Lung (tissue), 12 donors: ENCODE results near the gene NINJ1. TPM values are rescaled to one million over a fixed set of nuclear protein-coding genes. Genes with fewer than 3 reads are reported as not detected.

ENCODE experiments used
- ATAC-seq: fragments of 200-7000 bp; cut with Tn5 transposase; one replicate; pipeline ENCODE4 v1.9.1; 2020; ENCODE audit warnings: moderate number of reproducible peaks; ENCODE audit not compliant: insufficient read depth, low FRiP score
- DNase-seq, 3 donors: peaks; one replicate each; pipeline ENCODE4 v3.0.0-alpha.2; 2013 to 2017
- H3K27ac ChIP-seq, 2 donors: one replicate each; pipeline ENCODE4 v1.5.1; 2013; ENCODE audit warnings: mild to moderate bottlenecking in 2 of 2, moderate library complexity in 2 of 2, control low read depth in 1 of 2, inconsistent platforms in 1 of 2, low read depth in 1 of 2, low read length in 1 of 2
- H3K27me3 ChIP-seq, 3 donors: one replicate each; pipeline ENCODE4 v1.5.1; 2013; ENCODE audit warnings: low read length in 2 of 3; ENCODE audit not compliant: control insufficient read depth in 3 of 3, insufficient read depth in 3 of 3
- H3K36me3 ChIP-seq, 4 donors: one replicate each; pipeline ENCODE4 v1.5.1; 2013; ENCODE audit warnings: low read length in 4 of 4, mild to moderate bottlenecking in 1 of 4, moderate library complexity in 1 of 4; ENCODE audit not compliant: control insufficient read depth in 4 of 4, insufficient read depth in 4 of 4
- H3K4me1 ChIP-seq, 5 donors: one replicate each; pipeline ENCODE4 v1.5.1; 2013; ENCODE audit warnings: low read length in 5 of 5, mild to moderate bottlenecking in 2 of 5, moderate library complexity in 1 of 5; ENCODE audit not compliant: control insufficient read depth in 5 of 5, insufficient read depth in 5 of 5
- H3K4me3 ChIP-seq: one replicate; pipeline ENCODE4 v1.5.1; 2013; ENCODE audit warnings: mild to moderate bottlenecking, control low read depth, moderate library complexity
- H3K9ac ChIP-seq, 2 donors: one replicate each; pipeline ENCODE4 v1.5.1; 2013; ENCODE audit warnings: low read length in 2 of 2, control low read depth in 1 of 2; ENCODE audit not compliant: insufficient read depth in 1 of 2
- H3K9me3 ChIP-seq, 4 donors: one replicate each; pipeline ENCODE4 v1.5.1; 2013; ENCODE audit warnings: low read length in 3 of 4, mild to moderate bottlenecking in 1 of 4, moderate library complexity in 1 of 4; ENCODE audit not compliant: control insufficient read depth in 4 of 4, insufficient read depth in 3 of 4
- WGBS, 2 donors: extraction: QIAGEN DNeasy Blood & Tissue Kit; methylation state at CpG; one replicate each; pipeline ENCODE4 v1.1.7; 2013; 5-methylcytosine and 5-hydroxymethylcytosine counted together
- polyA plus RNA-seq, 2 donors: library from polyadenylated mRNA; stranded (reverse); fragments of 200-250 nt; gene quantifications; one replicate each; pipeline ENCODE4 v1.2.1, GENCODE V29; 2013
- total RNA-seq, 2 donors: library from RNA; depleted of rRNA in 1 of 2; stranded (reverse); fragments of >200 nt in 1 of 2; gene quantifications; one replicate each; pipeline ENCODE4 v1.2.1, GENCODE V29; 2014 to 2021
- TF ChIP-seq, protein P1 (sequence below): IDR thresholded peaks from 2 replicates; pipeline ENCODE4 v1.5.1; 2012; ENCODE audit warnings: mild to moderate bottlenecking; ENCODE audit errors: control extremely low read depth, extremely low read depth
- donor health status: control.
- donor health status: control.
- donor health status: Bipolar disorder and iron deficiency.
- donor health status: healthy.
- donor health status: DM: yes; HTN: yes; CAD: no.

The NINJ1 gene
- total and polyA plus RNA-seq, 4 donors, result 44.3 to 324 (median 50.5) TPM

DNA sequence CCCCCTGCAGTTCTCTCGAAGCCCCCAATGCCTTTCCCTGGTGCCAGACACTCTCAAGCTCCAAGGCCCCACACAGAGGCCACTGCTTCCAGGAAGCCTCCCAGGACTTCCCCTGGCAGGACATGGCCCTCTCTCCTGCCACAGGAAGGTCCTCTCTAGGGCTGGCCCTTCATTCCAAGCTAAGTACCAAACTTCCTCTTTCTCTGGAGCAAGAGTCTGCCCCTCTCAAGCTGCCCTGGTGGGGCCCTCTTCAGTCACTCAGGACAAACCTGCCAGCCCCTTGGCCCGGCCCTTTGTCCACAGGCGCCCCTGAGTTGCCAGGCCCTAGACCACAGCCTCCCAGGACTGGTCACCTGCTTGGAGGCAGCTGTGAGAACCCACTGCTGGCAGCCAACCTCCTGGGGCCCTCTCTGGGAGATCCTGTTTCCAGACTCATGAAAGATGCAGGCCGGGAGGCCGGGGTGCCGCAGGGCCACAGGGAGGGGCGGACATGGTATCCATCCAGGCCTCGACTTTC is 6.6 kb downstream of the NINJ1 start:
- H3K27me3 ChIP-seq, result no peaks in the 10 kb centered on the region
- H3K4me3 ChIP-seq, result no peak overlapping the region
- 54 to 56% methylated on average over 8 of the region's 8 CpGs for whole genome bisulfite sequencing, 2 donors
- ATAC-seq, result no peak
- TF ChIP-seq, protein P1, sequence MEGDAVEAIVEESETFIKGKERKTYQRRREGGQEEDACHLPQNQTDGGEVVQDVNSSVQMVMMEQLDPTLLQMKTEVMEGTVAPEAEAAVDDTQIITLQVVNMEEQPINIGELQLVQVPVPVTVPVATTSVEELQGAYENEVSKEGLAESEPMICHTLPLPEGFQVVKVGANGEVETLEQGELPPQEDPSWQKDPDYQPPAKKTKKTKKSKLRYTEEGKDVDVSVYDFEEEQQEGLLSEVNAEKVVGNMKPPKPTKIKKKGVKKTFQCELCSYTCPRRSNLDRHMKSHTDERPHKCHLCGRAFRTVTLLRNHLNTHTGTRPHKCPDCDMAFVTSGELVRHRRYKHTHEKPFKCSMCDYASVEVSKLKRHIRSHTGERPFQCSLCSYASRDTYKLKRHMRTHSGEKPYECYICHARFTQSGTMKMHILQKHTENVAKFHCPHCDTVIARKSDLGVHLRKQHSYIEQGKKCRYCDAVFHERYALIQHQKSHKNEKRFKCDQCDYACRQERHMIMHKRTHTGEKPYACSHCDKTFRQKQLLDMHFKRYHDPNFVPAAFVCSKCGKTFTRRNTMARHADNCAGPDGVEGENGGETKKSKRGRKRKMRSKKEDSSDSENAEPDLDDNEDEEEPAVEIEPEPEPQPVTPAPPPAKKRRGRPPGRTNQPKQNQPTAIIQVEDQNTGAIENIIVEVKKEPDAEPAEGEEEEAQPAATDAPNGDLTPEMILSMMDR, result no peak
- H3K4me1 ChIP-seq, result peaks cover 0 to 39% (median 16%) of the 10 kb centered on the region in 5 donors
- peak overlapping the region in 1 of 2 donors; percentile 84 for H3K27ac ChIP-seq
- no peaks in the 10 kb centered on the region for H3K9me3 ChIP-seq
- DNase-seq, result peak in 1 of 3 donors; percentile 32
- H3K36me3 ChIP-seq, result peaks cover 0 to 18% (median 0%) of the 10 kb centered on the region in 4 donors
- no peak overlapping the region for H3K9ac ChIP-seq

- Histone ChIP-seq H3K9ac (no peak overlapping the region), H3K27ac (peak overlapping the region; percentile 1 to 84), H3K36me3 (peaks cover 0 to 20% (median 0%) of the 10 kb centered on the region in 4 donors), H3K4me1 (peaks cover 0 to 34% (median 15%) of the 10 kb centered on the region in 5 donors), H3K9me3 (no peaks in the 10 kb centered on the region), H3K4me3 (no peak overlapping the region), H3K27me3 (no peaks in the 10 kb centered on the region)
- ATAC-seq, result no peak
- DNase-seq, result peak; percentile 50 to 61 (median 54)
- TF ChIP-seq, protein P1, result no peak
- WGBS, 2 donors, result 38 to 47% methylated on average over 18 of the region's 18 CpGs
Measured at GRCh38 chr9:93126825-93127368, 7.2 kb downstream of the NINJ1 start.

DNA sequence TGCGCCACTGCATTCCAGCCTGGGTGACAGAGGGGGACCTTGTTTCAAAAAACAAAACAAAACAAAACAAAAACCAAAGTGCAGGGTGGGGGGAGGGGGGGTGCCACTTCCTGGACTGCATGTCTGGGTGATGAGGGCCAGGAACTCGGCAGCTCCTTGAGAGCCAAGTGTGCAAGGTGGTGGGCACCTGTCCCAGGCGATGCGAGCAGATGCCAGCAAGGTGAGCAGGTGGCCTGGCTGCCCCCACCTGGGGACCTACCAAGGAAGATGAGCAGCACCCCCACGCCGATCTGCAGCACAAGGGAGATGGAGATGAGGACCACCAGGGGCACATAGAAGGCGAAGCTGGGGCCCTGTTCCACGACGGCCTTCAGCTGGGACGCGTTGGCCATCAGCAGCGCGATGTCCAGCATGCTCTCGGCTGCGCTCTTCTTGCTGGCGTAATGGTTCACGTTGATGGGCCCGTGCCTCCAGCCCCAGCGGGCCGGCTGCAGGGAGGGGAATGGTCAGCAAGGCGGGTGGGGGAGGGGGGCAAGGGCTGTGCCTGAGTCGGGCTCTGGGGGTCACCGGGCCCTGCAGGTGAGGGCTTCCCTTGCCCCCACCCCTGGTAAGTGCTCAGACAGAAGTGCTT is 7.8 kb downstream of the NINJ1 start:
- Histone ChIP-seq H3K4me1 (peaks cover 0 to 30% (median 15%) of the 10 kb centered on the region in 5 donors), H3K27me3 (no peaks in the 10 kb centered on the region), H3K4me3 (no peak overlapping the region), H3K36me3 (peaks cover 0 to 25% (median 0%) of the 10 kb centered on the region in 4 donors), H3K27ac (peak overlapping the region in 1 of 2 donors; percentile 27), H3K9me3 (no peaks in the 10 kb centered on the region), H3K9ac (no peak overlapping the region)
- 80 to 86% methylated on average over 23 of the region's 23 CpGs for WGBS, 2 donors
- DNase-seq, result no peak
- TF ChIP-seq, protein P1, result no peak
- no peak for ATAC-seq
